ENCODE results near the gene ASXL2.

Gene ASXL2

DNA sequence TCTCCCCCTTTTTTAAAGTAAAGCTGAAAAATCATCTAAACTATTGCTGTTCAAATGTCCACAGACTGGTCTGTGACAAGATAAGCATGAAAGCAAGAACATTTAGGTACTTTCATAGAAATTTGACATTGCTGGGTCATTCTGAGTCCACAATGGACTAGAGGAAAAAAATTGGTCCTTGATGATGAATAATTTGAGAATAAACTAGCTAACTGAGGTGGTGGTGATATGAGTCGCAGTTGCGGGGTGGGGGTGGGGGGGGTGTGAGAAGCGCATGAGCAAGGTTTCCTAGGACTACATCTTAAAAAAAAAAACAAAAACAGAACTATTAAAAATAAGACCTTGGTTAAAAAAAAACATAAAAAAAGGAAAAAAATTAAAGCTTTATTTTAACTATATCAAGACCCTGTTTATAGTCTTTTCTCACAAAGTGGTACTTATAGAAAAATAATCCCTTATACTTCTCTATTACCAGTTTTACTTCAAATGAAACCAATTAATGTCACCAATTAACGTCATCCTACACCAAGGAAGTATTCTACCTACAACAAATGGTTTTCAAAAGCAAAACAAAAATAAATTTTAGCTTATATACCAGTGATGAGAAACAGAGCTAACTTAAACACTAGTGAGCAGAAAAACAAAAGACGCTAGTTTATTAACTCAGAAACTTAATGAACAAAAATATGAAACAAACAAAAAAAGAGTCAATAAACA lies 88.1 kb downstream of the ASXL2 start:
- TF ChIP-seq, protein P1, sequence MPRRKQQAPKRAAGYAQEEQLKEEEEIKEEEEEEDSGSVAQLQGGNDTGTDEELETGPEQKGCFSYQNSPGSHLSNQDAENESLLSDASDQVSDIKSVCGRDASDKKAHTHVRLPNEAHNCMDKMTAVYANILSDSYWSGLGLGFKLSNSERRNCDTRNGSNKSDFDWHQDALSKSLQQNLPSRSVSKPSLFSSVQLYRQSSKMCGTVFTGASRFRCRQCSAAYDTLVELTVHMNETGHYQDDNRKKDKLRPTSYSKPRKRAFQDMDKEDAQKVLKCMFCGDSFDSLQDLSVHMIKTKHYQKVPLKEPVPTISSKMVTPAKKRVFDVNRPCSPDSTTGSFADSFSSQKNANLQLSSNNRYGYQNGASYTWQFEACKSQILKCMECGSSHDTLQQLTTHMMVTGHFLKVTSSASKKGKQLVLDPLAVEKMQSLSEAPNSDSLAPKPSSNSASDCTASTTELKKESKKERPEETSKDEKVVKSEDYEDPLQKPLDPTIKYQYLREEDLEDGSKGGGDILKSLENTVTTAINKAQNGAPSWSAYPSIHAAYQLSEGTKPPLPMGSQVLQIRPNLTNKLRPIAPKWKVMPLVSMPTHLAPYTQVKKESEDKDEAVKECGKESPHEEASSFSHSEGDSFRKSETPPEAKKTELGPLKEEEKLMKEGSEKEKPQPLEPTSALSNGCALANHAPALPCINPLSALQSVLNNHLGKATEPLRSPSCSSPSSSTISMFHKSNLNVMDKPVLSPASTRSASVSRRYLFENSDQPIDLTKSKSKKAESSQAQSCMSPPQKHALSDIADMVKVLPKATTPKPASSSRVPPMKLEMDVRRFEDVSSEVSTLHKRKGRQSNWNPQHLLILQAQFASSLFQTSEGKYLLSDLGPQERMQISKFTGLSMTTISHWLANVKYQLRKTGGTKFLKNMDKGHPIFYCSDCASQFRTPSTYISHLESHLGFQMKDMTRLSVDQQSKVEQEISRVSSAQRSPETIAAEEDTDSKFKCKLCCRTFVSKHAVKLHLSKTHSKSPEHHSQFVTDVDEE (CRISPR knock-in tag; IDR thresholded peaks at IDR 0.05): no peak
- TF ChIP-seq, protein P2, sequence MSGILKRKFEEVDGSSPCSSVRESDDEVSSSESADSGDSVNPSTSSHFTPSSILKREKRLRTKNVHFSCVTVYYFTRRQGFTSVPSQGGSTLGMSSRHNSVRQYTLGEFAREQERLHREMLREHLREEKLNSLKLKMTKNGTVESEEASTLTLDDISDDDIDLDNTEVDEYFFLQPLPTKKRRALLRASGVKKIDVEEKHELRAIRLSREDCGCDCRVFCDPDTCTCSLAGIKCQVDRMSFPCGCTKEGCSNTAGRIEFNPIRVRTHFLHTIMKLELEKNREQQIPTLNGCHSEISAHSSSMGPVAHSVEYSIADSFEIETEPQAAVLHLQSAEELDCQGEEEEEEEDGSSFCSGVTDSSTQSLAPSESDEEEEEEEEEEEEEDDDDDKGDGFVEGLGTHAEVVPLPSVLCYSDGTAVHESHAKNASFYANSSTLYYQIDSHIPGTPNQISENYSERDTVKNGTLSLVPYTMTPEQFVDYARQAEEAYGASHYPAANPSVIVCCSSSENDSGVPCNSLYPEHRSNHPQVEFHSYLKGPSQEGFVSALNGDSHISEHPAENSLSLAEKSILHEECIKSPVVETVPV (CRISPR knock-in tag; IDR thresholded peaks at IDR 0.05): no peak
- TF ChIP-seq RARB (CRISPR knock-in tag; IDR thresholded peaks at IDR 0.05): no peak
- no peak for TF ChIP-seq ZC3H10 (CRISPR knock-in tag; IDR thresholded peaks at IDR 0.05)
- TF ChIP-seq CSDC2 (CRISPR knock-in tag; IDR thresholded peaks at IDR 0.05): no peak
- TF ChIP-seq PPARA (CRISPR knock-in tag; IDR thresholded peaks at IDR 0.05; ENCODE audit: borderline replicate concordance): no peak
- TF ChIP-seq ZNF565 (CRISPR knock-in tag; conservative IDR thresholded peaks at IDR 0.05; ENCODE audit: low read depth): no peak
- TF ChIP-seq POU6F1 (CRISPR knock-in tag; IDR thresholded peaks at IDR 0.05; ENCODE audit: borderline replicate concordance, low read depth): no peak
- no peak for TF ChIP-seq ARNTL (CRISPR knock-in tag; IDR thresholded peaks at IDR 0.05; ENCODE audit: borderline replicate concordance, low read depth)
- no peak for TF ChIP-seq ISL1 (CRISPR knock-in tag; IDR thresholded peaks at IDR 0.05)
- TF ChIP-seq ESRRG (CRISPR knock-in tag; IDR thresholded peaks at IDR 0.05): no peak
- TF ChIP-seq TOX (CRISPR knock-in tag; IDR thresholded peaks at IDR 0.05; ENCODE audit: borderline replicate concordance): no peak
- TF ChIP-seq TCF4 (CRISPR knock-in tag; IDR thresholded peaks at IDR 0.05; ENCODE audit: borderline replicate concordance): no peak
- TF ChIP-seq ZFP3 (CRISPR knock-in tag; IDR thresholded peaks at IDR 0.05): no peak
- TF ChIP-seq ZFP30 (CRISPR knock-in tag; IDR thresholded peaks at IDR 0.05): no peak
- no peak for TF ChIP-seq ZNF70 (CRISPR knock-in tag; IDR thresholded peaks at IDR 0.05)
- ATAC-seq: no peak

- no peak for ATAC-seq
- no peak for TF ChIP-seq ARNTL (CRISPR knock-in tag; IDR thresholded peaks at IDR 0.05; ENCODE audit: borderline replicate concordance, low read depth)
- no peak for TF ChIP-seq TCF4 (CRISPR knock-in tag; IDR thresholded peaks at IDR 0.05; ENCODE audit: borderline replicate concordance)
- TF ChIP-seq, protein P1 (CRISPR knock-in tag; IDR thresholded peaks at IDR 0.05): no peak
- no peak for TF ChIP-seq ZFP30 (CRISPR knock-in tag; IDR thresholded peaks at IDR 0.05)
- no peak for TF ChIP-seq ZNF70 (CRISPR knock-in tag; IDR thresholded peaks at IDR 0.05)
- no peak for TF ChIP-seq PPARA (CRISPR knock-in tag; IDR thresholded peaks at IDR 0.05; ENCODE audit: borderline replicate concordance)
- no peak for TF ChIP-seq ISL1 (CRISPR knock-in tag; IDR thresholded peaks at IDR 0.05)
- no peak for TF ChIP-seq ESRRG (CRISPR knock-in tag; IDR thresholded peaks at IDR 0.05)
- no peak for TF ChIP-seq ZC3H10 (CRISPR knock-in tag; IDR thresholded peaks at IDR 0.05)
Measured at GRCh38 chr2:25788457-25788856, 89.8 kb downstream of the ASXL2 start.

GRCh38 chr2:25787020-25787419 lies 91.3 kb downstream of the ASXL2 start:
- TF ChIP-seq TCF4 (CRISPR knock-in tag; IDR thresholded peaks at IDR 0.05; ENCODE audit: borderline replicate concordance) (no peak), ISL1 (CRISPR knock-in tag; IDR thresholded peaks at IDR 0.05) (no peak), TOX (CRISPR knock-in tag; IDR thresholded peaks at IDR 0.05; ENCODE audit: borderline replicate concordance) (no peak), ZC3H10 (CRISPR knock-in tag; IDR thresholded peaks at IDR 0.05) (no peak)
- TF ChIP-seq, protein P3, sequence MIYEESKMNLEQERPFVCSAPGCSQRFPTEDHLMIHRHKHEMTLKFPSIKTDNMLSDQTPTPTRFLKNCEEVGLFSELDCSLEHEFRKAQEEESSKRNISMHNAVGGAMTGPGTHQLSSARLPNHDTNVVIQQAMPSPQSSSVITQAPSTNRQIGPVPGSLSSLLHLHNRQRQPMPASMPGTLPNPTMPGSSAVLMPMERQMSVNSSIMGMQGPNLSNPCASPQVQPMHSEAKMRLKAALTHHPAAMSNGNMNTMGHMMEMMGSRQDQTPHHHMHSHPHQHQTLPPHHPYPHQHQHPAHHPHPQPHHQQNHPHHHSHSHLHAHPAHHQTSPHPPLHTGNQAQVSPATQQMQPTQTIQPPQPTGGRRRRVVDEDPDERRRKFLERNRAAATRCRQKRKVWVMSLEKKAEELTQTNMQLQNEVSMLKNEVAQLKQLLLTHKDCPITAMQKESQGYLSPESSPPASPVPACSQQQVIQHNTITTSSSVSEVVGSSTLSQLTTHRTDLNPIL (CRISPR knock-in tag; IDR thresholded peaks at IDR 0.05; ENCODE audit: low read depth): no peak
- no peak for ATAC-seq

All from SK-N-SH treated with all-trans-retinoic acid at 6 μM for 48 hours (cell line).